Keratinocyte (primary cell): ENCODE measurements around the gene STON2. TPM values are rescaled to one million over a fixed set of nuclear protein-coding genes. Genes with fewer than 3 reads are reported as not detected.

ENCODE experiments used
- DNase-seq: peaks from one replicate; pipeline ENCODE4 v3.0.0-alpha.2; 2011; ENCODE audit warnings: low read depth, missing footprints, low spot score
- FAIRE-seq: peaks from 2 replicates; lab custom pipeline; 2011; peaks lifted over from hg19 to GRCh38; lab: Jason Lieb, UNC
- H2AFZ ChIP-seq: 2 replicates; pipeline ENCODE4 v1.6.0; 2012; ENCODE audit warnings: low read length, control low read depth, inconsistent platforms; ENCODE audit not compliant: control insufficient read depth
- H3K27ac ChIP-seq: 2 replicates; pipeline ENCODE4 v1.5.1; 2011; ENCODE audit warnings: low read length; ENCODE audit not compliant: control insufficient read depth, insufficient read depth
- H3K27me3 ChIP-seq: 3 replicates; pipeline ENCODE4 v1.6.0; 2011; ENCODE audit warnings: low read length; ENCODE audit not compliant: control insufficient read depth, insufficient read depth; ENCODE audit errors: extremely low read depth
- H3K36me3 ChIP-seq, 2 experiments: 2 replicates in 1 of 2; 3 replicates in 1 of 2; pipeline ENCODE4 v1.5.1; 2011; ENCODE audit warnings: low read length in 2 of 2, mild to moderate bottlenecking in 1 of 2; ENCODE audit not compliant: control insufficient read depth in 2 of 2, insufficient read depth in 2 of 2; ENCODE audit errors: extremely low read depth in 1 of 2
- H3K4me1 ChIP-seq: 3 replicates; pipeline ENCODE4 v1.5.1; 2011; ENCODE audit warnings: low read length; ENCODE audit not compliant: control insufficient read depth, insufficient read depth; ENCODE audit errors: extremely low read depth
- H3K4me2 ChIP-seq: 3 replicates; pipeline ENCODE4 v1.6.0; 2011; ENCODE audit warnings: low read depth, low read length; ENCODE audit not compliant: control insufficient read depth, insufficient read depth; ENCODE audit errors: extremely low read depth
- H3K4me3 ChIP-seq, 3 experiments: fragments of 200-600 bp in 1 of 3; sonication (generic) in 1 of 3; 2 replicates in 2 of 3; 3 replicates in 1 of 3; pipeline ENCODE4 v1.5.1; 2011 to 2016; ENCODE audit warnings: low read length in 3 of 3, mild to moderate bottlenecking in 3 of 3, control low read depth in 2 of 3, inconsistent platforms in 1 of 3, low read depth in 1 of 3, mixed read lengths in 1 of 3, mixed run types in 1 of 3, moderate library complexity in 1 of 3; ENCODE audit not compliant: control insufficient read depth in 2 of 3, insufficient read depth in 2 of 3; ENCODE audit errors: extremely low read depth in 1 of 3
- H3K79me2 ChIP-seq: 2 replicates; pipeline ENCODE4 v1.6.0; 2012; ENCODE audit warnings: low read length; ENCODE audit not compliant: control insufficient read depth, insufficient read depth
- H3K9ac ChIP-seq: 3 replicates; pipeline ENCODE4 v1.6.0; 2011; ENCODE audit warnings: low read length; ENCODE audit not compliant: control insufficient read depth, insufficient read depth; ENCODE audit errors: extremely low read depth
- H3K9me1 ChIP-seq: 3 replicates; pipeline ENCODE4 v1.6.0; 2011; ENCODE audit warnings: low read length; ENCODE audit not compliant: control insufficient read depth, insufficient read depth; ENCODE audit errors: extremely low read depth
- H3K9me3 ChIP-seq: 2 replicates; pipeline ENCODE4 v1.5.1; 2012; ENCODE audit warnings: low read depth, low read length; ENCODE audit not compliant: control insufficient read depth
- H4K20me1 ChIP-seq: 3 replicates; pipeline ENCODE4 v1.6.0; 2011; ENCODE audit warnings: low read length; ENCODE audit not compliant: control insufficient read depth, insufficient read depth; ENCODE audit errors: extremely low read depth
- CTCF ChIP-seq, 3 experiments: IDR thresholded peaks in 1 of 3; conservative IDR thresholded peaks in 1 of 3; optimal IDR thresholded peaks in 1 of 3; 2 replicates in 2 of 3; 3 replicates in 1 of 3; pipeline versions ENCODE3 to v1.5.1; 2011; ENCODE audit warnings: low read length in 3 of 3, mild to moderate bottlenecking in 3 of 3, moderate library complexity in 2 of 3, control low read depth in 1 of 3, inconsistent platforms in 1 of 3; ENCODE audit not compliant: insufficient read depth in 2 of 3; ENCODE audit errors: extremely low read depth in 1 of 3
- EZH2 ChIP-seq: IDR thresholded peaks from one replicate; pipeline ENCODE4 v1.6.1; 2012; ENCODE audit warnings: inconsistent platforms, mild to moderate bottlenecking, low read length, moderate library complexity
- dilution Hi-C: fragments of 300-500 bp; cut with MboI; formaldehyde crosslinking; loops from one replicate; pipeline ENCODE4 v1.7.0; 2020; ENCODE audit warnings: low sequenced_read_pairs; ENCODE audit not compliant: extremely low pct_ligation_motif_present
- polyA plus RNA-seq, 5 experiments: library from polyadenylated mRNA; depleted of rRNA in 3 of 5; stranded (reverse) in 3 of 5; stranded (forward) in 1 of 5; unstranded in 1 of 5; fragments of >200 nt; gene quantifications; 1 replicate in 1 of 5; 2 replicates in 3 of 5; 3 replicates in 1 of 5; pipeline versions ENCODE4 v1.2.1 to v1.2.3, GENCODE V29; 2011 to 2012; ENCODE audit warnings: missing spikeins in 2 of 5, low read depth in 1 of 5, low replicate concordance in 1 of 5

Gene STON2
- polyA plus RNA-seq, 1 donor (not counting 4 experiments of a cell fraction or from before 2014, with no cell fraction given) = 82.3 TPM

- Histone ChIP-seq H3K9me1 (no peaks in the 10 kb centered on the region), H3K9me3 (no peaks in the 10 kb centered on the region), H3K4me2 (no peak overlapping the region), H3K79me2 (no peaks in the 10 kb centered on the region), H4K20me1 (no peaks in the 10 kb centered on the region), H3K4me3 (no peak overlapping the region), H3K36me3 (no peaks in the 10 kb centered on the region), H3K27ac (no peak overlapping the region), H3K9ac (no peak overlapping the region), H3K27me3 (no peaks in the 10 kb centered on the region), H2AFZ (no peak overlapping the region), H3K4me1 (peaks cover 6% of the 10 kb centered on the region)
- FAIRE-seq (no peak), DNase-seq (no peak)
- TF ChIP-seq EZH2 = no peak
- TF ChIP-seq CTCF (optimal IDR thresholded peaks at IDR 0.05 in 1 of 3, IDR thresholded peaks at IDR 0.05 in 1 of 3, conservative IDR thresholded peaks at IDR 0.05 in 1 of 3; ENCODE audit: extremely low read depth in 1 of 3, insufficient read depth in 2 of 3, low read length in 3 of 3) = no peak
- dilution Hi-C loops = no loop called here
These were observed 166.5 kb downstream of the STON2 start for GRCh38 chr14:81233615-81234014.

- Histone ChIP-seq H3K4me1 (peaks cover 6% of the 10 kb centered on the region), H3K27ac (no peak overlapping the region), H3K9me3 (no peaks in the 10 kb centered on the region), H3K4me3 (no peak overlapping the region), H3K9me1 (no peaks in the 10 kb centered on the region), H3K27me3 (no peaks in the 10 kb centered on the region), H3K9ac (no peak overlapping the region), H3K4me2 (no peak overlapping the region), H3K79me2 (no peaks in the 10 kb centered on the region), H2AFZ (no peak overlapping the region), H3K36me3 (no peaks in the 10 kb centered on the region), H4K20me1 (no peaks in the 10 kb centered on the region)
- no peak for TF ChIP-seq EZH2
- TF ChIP-seq CTCF (optimal IDR thresholded peaks at IDR 0.05 in 1 of 3, IDR thresholded peaks at IDR 0.05 in 1 of 3, conservative IDR thresholded peaks at IDR 0.05 in 1 of 3; ENCODE audit: extremely low read depth in 1 of 3, insufficient read depth in 2 of 3, low read length in 3 of 3) = no peak
- no peak for DNase-seq
- dilution Hi-C loops = no loop called here
- no peak for FAIRE-seq
These were observed 168.6 kb downstream of the STON2 start for GRCh38 chr14:81231540-81231939.
